Loucy (cell line): ENCODE data around the gene TMEM134.

Experiments
- H2AFZ ChIP-seq: fragments of 200-600 bp; sonication (generic); 2 replicates; pipeline ENCODE4 v1.6.0; 2016; ENCODE audit warnings: antibody characterized with exemption, mild to moderate bottlenecking, low read length, moderate library complexity
- H3F3A ChIP-seq: fragments of 200-600 bp; 2 replicates; pipeline ENCODE4 v1.6.0; 2016; ENCODE audit warnings: antibody characterized with exemption, low read depth, mild to moderate bottlenecking
- H3K27me3 ChIP-seq: fragments of 200-600 bp; sonication (generic); 2 replicates; pipeline ENCODE4 v1.6.1; 2014; ENCODE audit warnings: low read length, mild to moderate bottlenecking; ENCODE audit not compliant: insufficient read depth, poor library complexity, severe bottlenecking
- H3K36me3 ChIP-seq: fragments of 200-600 bp; sonication (generic); 2 replicates; pipeline ENCODE4 v1.6.1; 2016; ENCODE audit warnings: low read length; ENCODE audit not compliant: insufficient read depth
- H3K4me1 ChIP-seq: fragments of 200-600 bp; sonication (generic); 2 replicates; pipeline ENCODE4 v1.5.1; 2014; ENCODE audit warnings: low read length, mild to moderate bottlenecking; ENCODE audit not compliant: insufficient read depth, poor library complexity, severe bottlenecking
- H3K4me2 ChIP-seq: fragments of 200-600 bp; sonication (generic); 2 replicates; pipeline ENCODE4 v1.6.0; 2014; ENCODE audit warnings: antibody characterized with exemption, low read length, low read depth, mild to moderate bottlenecking; ENCODE audit not compliant: poor library complexity, severe bottlenecking
- H3K4me3 ChIP-seq: fragments of 200-600 bp; sonication (generic); 2 replicates; pipeline ENCODE4 v1.5.1; 2014; ENCODE audit warnings: low read length, mild to moderate bottlenecking, mixed read lengths; ENCODE audit not compliant: poor library complexity, severe bottlenecking
- H3K79me2 ChIP-seq: fragments of 200-600 bp; sonication (generic); 2 replicates; pipeline ENCODE4 v1.6.1; 2014; ENCODE audit warnings: low read length; ENCODE audit not compliant: insufficient read depth
- H3K9ac ChIP-seq: fragments of 200-600 bp; sonication (generic); 2 replicates; pipeline ENCODE4 v1.6.0; 2014; ENCODE audit warnings: mild to moderate bottlenecking, low read depth, low read length, moderate library complexity; ENCODE audit not compliant: poor library complexity, severe bottlenecking
- H3K9me2 ChIP-seq: fragments of 200-600 bp; sonication (generic); replicated peaks from 2 replicates; pipeline ENCODE4 v1.6.1; 2016; ENCODE audit warnings: low read depth, low read length, mixed read lengths
- H3K9me3 ChIP-seq: fragments of 200-600 bp; sonication (generic); 2 replicates; pipeline ENCODE4 v1.6.1; 2014; ENCODE audit warnings: mild to moderate bottlenecking, antibody characterized with exemption, low read length, low read depth; ENCODE audit not compliant: insufficient read depth
- H4K20me1 ChIP-seq: fragments of 200-600 bp; sonication (generic); 2 replicates; pipeline ENCODE4 v1.6.0; 2014; ENCODE audit warnings: antibody characterized with exemption, low read length, mild to moderate bottlenecking; ENCODE audit not compliant: insufficient read depth, poor library complexity, severe bottlenecking
- EZH2phosphoT487 ChIP-seq: fragments of 200-600 bp; IDR thresholded peaks from 2 replicates; pipeline ENCODE4 v1.6.1; 2018; ENCODE audit warnings: antibody characterized with exemption, mild to moderate bottlenecking, moderate library complexity, borderline replicate concordance
- TF ChIP-seq, protein P1 (sequence below): fragments of 200-600 bp; sonication (generic); conservative IDR thresholded peaks from 2 replicates; pipeline ENCODE4 v1.5.1; 2014; ENCODE audit warnings: mild to moderate bottlenecking, antibody characterized with exemption, low read length

The TMEM134 gene

GRCh38 chr11:67495234-67496005 is 26.4 kb upstream of the TMEM134 start:
- Histone ChIP-seq H3F3A (no peaks in the 10 kb centered on the region), H3K36me3 (peaks cover 18% of the 10 kb centered on the region; the same call in 1 of the 2 replicates), H3K4me2 (no peak overlapping the region), H3K9ac (no peak overlapping the region), H3K4me1 (peaks cover 5% of the 10 kb centered on the region), H4K20me1 (no peaks in the 10 kb centered on the region), H3K9me3 (no peaks in the 10 kb centered on the region), H3K27me3 (no peaks in the 10 kb centered on the region), H3K79me2 (no peaks in the 10 kb centered on the region), H2AFZ (no peak overlapping the region), H3K9me2 (no peaks in the 10 kb centered on the region), H3K4me3 (no peak overlapping the region)
- TF ChIP-seq EZH2phosphoT487: no peak

GRCh38 chr11:67494371-67495233 is 25.6 kb upstream of the TMEM134 start:
- Histone ChIP-seq H3K36me3 (peaks cover 27% of the 10 kb centered on the region; the same call in 1 of the 2 replicates), H3K79me2 (no peaks in the 10 kb centered on the region), H3K4me2 (no peak overlapping the region), H3K9ac (no peak overlapping the region), H3K4me3 (no peak overlapping the region), H3K9me2 (no peaks in the 10 kb centered on the region), H4K20me1 (no peaks in the 10 kb centered on the region), H3K4me1 (no peaks in the 10 kb centered on the region), H3F3A (no peaks in the 10 kb centered on the region), H2AFZ (no peak overlapping the region), H3K27me3 (no peaks in the 10 kb centered on the region), H3K9me3 (no peaks in the 10 kb centered on the region)
- TF ChIP-seq EZH2phosphoT487: no peak
- TF ChIP-seq, protein P1, sequence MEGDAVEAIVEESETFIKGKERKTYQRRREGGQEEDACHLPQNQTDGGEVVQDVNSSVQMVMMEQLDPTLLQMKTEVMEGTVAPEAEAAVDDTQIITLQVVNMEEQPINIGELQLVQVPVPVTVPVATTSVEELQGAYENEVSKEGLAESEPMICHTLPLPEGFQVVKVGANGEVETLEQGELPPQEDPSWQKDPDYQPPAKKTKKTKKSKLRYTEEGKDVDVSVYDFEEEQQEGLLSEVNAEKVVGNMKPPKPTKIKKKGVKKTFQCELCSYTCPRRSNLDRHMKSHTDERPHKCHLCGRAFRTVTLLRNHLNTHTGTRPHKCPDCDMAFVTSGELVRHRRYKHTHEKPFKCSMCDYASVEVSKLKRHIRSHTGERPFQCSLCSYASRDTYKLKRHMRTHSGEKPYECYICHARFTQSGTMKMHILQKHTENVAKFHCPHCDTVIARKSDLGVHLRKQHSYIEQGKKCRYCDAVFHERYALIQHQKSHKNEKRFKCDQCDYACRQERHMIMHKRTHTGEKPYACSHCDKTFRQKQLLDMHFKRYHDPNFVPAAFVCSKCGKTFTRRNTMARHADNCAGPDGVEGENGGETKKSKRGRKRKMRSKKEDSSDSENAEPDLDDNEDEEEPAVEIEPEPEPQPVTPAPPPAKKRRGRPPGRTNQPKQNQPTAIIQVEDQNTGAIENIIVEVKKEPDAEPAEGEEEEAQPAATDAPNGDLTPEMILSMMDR: no peak

- Histone ChIP-seq H3K9ac (no peak overlapping the region), H3K9me2 (no peaks in the 10 kb centered on the region), H3K4me3 (no peak overlapping the region), H4K20me1 (no peaks in the 10 kb centered on the region), H3K36me3 (peaks cover 30% of the 10 kb centered on the region; the same call in 1 of the 2 replicates), H3K27me3 (no peaks in the 10 kb centered on the region), H2AFZ (no peak overlapping the region), H3K79me2 (no peaks in the 10 kb centered on the region), H3K4me2 (no peak overlapping the region), H3F3A (no peaks in the 10 kb centered on the region), H3K9me3 (no peaks in the 10 kb centered on the region), H3K4me1 (no peaks in the 10 kb centered on the region)
- no peak for TF ChIP-seq EZH2phosphoT487
- TF ChIP-seq, protein P1: no peak
Observed at GRCh38 chr11:67493548-67494370, 24.7 kb upstream of the TMEM134 start.
